GM18498 (cell line): ENCODE results near the gene RARRES2.

Experiments used
- ATAC-seq: cut with Tn5 transposase; IDR thresholded peaks from one replicate; pipeline ENCODE4 v1.9.1; 2021; ENCODE audit warnings: mild to moderate bottlenecking, moderate library complexity; ENCODE audit not compliant: unreplicated experiment

RARRES2 gene

GRCh38 chr7:150377196-150377595 lies 35.8 kb upstream of the RARRES2 start:
- no peak for ATAC-seq

- no peak for ATAC-seq
Observed at GRCh38 chr7:150376560-150376959, 35.1 kb upstream of the RARRES2 start.

- no peak for ATAC-seq
Observed at GRCh38 chr7:150375662-150376521, 34.5 kb upstream of the RARRES2 start.

GRCh38 chr7:150374472-150374871 lies 33.0 kb upstream of the RARRES2 start:
- no peak for ATAC-seq

- ATAC-seq: no peak
Observed at GRCh38 chr7:150374026-150374425, 32.6 kb upstream of the RARRES2 start.

GRCh38 chr7:150373049-150373801 lies 31.8 kb upstream of the RARRES2 start:
- ATAC-seq: no peak

- ATAC-seq: no peak
Observed at GRCh38 chr7:150372271-150373048, 31.0 kb upstream of the RARRES2 start.

- no peak for ATAC-seq
Observed at GRCh38 chr7:150371996-150372270, 30.5 kb upstream of the RARRES2 start.

GRCh38 chr7:150371131-150371995 lies 29.9 kb upstream of the RARRES2 start:
- no peak for ATAC-seq

- ATAC-seq: no peak
Observed at GRCh38 chr7:150370612-150371071, 29.2 kb upstream of the RARRES2 start.

GRCh38 chr7:150369748-150370501 lies 28.5 kb upstream of the RARRES2 start:
- ATAC-seq: no peak

- peak; percentile 45 for ATAC-seq
Observed at GRCh38 chr7:150368884-150369747, 27.7 kb upstream of the RARRES2 start.

- peak; percentile 63 for ATAC-seq
Observed at GRCh38 chr7:150368096-150368883, 26.9 kb upstream of the RARRES2 start, which contains the start of gene REPIN1. TSS of gene REPIN1 (plus strand) at chr7:150368822. CDS start at chr7:150369712, 890 bp downstream.

GRCh38 chr7:150367677-150368095 lies 26.3 kb upstream of the RARRES2 start:
- ATAC-seq: no peak

GRCh38 chr7:150365673-150366398 lies 24.4 kb upstream of the RARRES2 start:
- no peak for ATAC-seq

GRCh38 chr7:150365194-150365593 lies 23.8 kb upstream of the RARRES2 start:
- no peak for ATAC-seq

GRCh38 chr7:150363872-150364271 lies 22.4 kb upstream of the RARRES2 start:
- ATAC-seq: no peak
